ENCODE results near the gene LCN9. TPM values are rescaled to one million over a fixed set of nuclear protein-coding genes. Genes with fewer than 3 reads are reported as not detected.

The LCN9 gene
- total RNA-seq, 1 donor from 2014 or later, result 2.4 TPM

GRCh38 chr9:135678236-135679017, 15.3 kb downstream of the LCN9 start:
- no peak overlapping the region for H3K27ac ChIP-seq
- H3K36me3 Mint-ChIP-seq, result no peaks in the 10 kb centered on the region
- no peak overlapping the region for H3K4me2 ChIP-seq
- H3K27ac Mint-ChIP-seq, result no peak overlapping the region
- H3K36me3 ChIP-seq, result no peaks in the 10 kb centered on the region
- no peak overlapping the region for H3K4me3 ChIP-seq
- H3F3A ChIP-seq (ENCODE audit: low read depth), result no peaks in the 10 kb centered on the region
- no peak overlapping the region for H3K4me3 Mint-ChIP-seq
- no peaks in the 10 kb centered on the region for H3K4me1 Mint-ChIP-seq
- H3K27me3 ChIP-seq, result no peaks in the 10 kb centered on the region
- H3K9me3 ChIP-seq (ENCODE audit: low read depth), result no peaks in the 10 kb centered on the region
- no peaks in the 10 kb centered on the region for H3K79me2 ChIP-seq (ENCODE audit: low read depth)
- TF ChIP-seq EZH2 (IDR thresholded peaks at IDR 0.05) (no peak), CTCF (IDR thresholded peaks at IDR 0.05) (no peak), EZH2phosphoT487 (IDR thresholded peaks at IDR 0.05) (no peak)
- H3K9ac ChIP-seq, result no peak overlapping the region
- H4K20me1 ChIP-seq (ENCODE audit: low read depth), result no peaks in the 10 kb centered on the region
- peaks cover 2% of the 10 kb centered on the region for H3K9me3 Mint-ChIP-seq
- DNase-seq (ENCODE audit: low spot score), result no peak
- H2AFZ ChIP-seq (replicated peaks), result no peak overlapping the region
- peaks cover 2% of the 10 kb centered on the region for H3K27me3 Mint-ChIP-seq (ENCODE audit: insufficient read depth, low read depth)
- no peaks in the 10 kb centered on the region for H3K4me1 ChIP-seq

GRCh38 chr9:135680056-135680455, 16.9 kb downstream of the LCN9 start:
- Mint-ChIP-seq H3K4me3 (no peak overlapping the region), H3K9me3 (peaks cover 2% of the 10 kb centered on the region), H3K36me3 (no peaks in the 10 kb centered on the region), H3K27ac (no peak overlapping the region), H3K27me3 (ENCODE audit: insufficient read depth, low read depth) (peaks cover 2% of the 10 kb centered on the region), H3K4me1 (no peaks in the 10 kb centered on the region)
- no peak overlapping the region for H3K4me2 ChIP-seq
- no peaks in the 10 kb centered on the region for H3K27me3 ChIP-seq
- H2AFZ ChIP-seq (replicated peaks), result no peak overlapping the region
- no peak overlapping the region for H3K27ac ChIP-seq
- H3K4me1 ChIP-seq, result no peaks in the 10 kb centered on the region
- H3F3A ChIP-seq (ENCODE audit: low read depth), result no peaks in the 10 kb centered on the region
- H3K36me3 ChIP-seq, result no peaks in the 10 kb centered on the region
- H4K20me1 ChIP-seq (ENCODE audit: low read depth), result no peaks in the 10 kb centered on the region
- no peak for DNase-seq (ENCODE audit: low spot score)
- H3K79me2 ChIP-seq (ENCODE audit: low read depth), result no peaks in the 10 kb centered on the region
- no peak for TF ChIP-seq EZH2 (IDR thresholded peaks at IDR 0.05)
- no peak for TF ChIP-seq CTCF (IDR thresholded peaks at IDR 0.05)
- no peak for TF ChIP-seq EZH2phosphoT487 (IDR thresholded peaks at IDR 0.05)
- H3K4me3 ChIP-seq, result no peak overlapping the region
- H3K9me3 ChIP-seq (ENCODE audit: low read depth), result no peaks in the 10 kb centered on the region
- no peak overlapping the region for H3K9ac ChIP-seq

- DNase-seq (ENCODE audit: low spot score), result no peak
- Mint-ChIP-seq H3K4me1 (no peaks in the 10 kb centered on the region), H3K4me3 (no peak overlapping the region), H3K27ac (no peak overlapping the region), H3K9me3 (peaks cover 2% of the 10 kb centered on the region), H3K36me3 (no peaks in the 10 kb centered on the region), H3K27me3 (ENCODE audit: insufficient read depth, low read depth) (peaks cover 2% of the 10 kb centered on the region)
- TF ChIP-seq CTCF (IDR thresholded peaks at IDR 0.05), result no peak
- no peak for TF ChIP-seq EZH2 (IDR thresholded peaks at IDR 0.05)
- TF ChIP-seq EZH2phosphoT487 (IDR thresholded peaks at IDR 0.05), result no peak
- Histone ChIP-seq H3K4me3 (no peak overlapping the region), H2AFZ (replicated peaks) (no peak overlapping the region), H4K20me1 (ENCODE audit: low read depth) (no peaks in the 10 kb centered on the region), H3K4me2 (no peak overlapping the region), H3K79me2 (ENCODE audit: low read depth) (no peaks in the 10 kb centered on the region), H3K36me3 (no peaks in the 10 kb centered on the region), H3K9ac (no peak overlapping the region), H3K4me1 (no peaks in the 10 kb centered on the region), H3K9me3 (ENCODE audit: low read depth) (no peaks in the 10 kb centered on the region), H3F3A (ENCODE audit: low read depth) (no peaks in the 10 kb centered on the region), H3K27ac (no peak overlapping the region), H3K27me3 (no peaks in the 10 kb centered on the region)
Observed at GRCh38 chr9:135681161-135681560, 18.1 kb downstream of the LCN9 start.

All from neural progenitor cell (in vitro differentiated cells).